ENCODE data around the gene ITGAD.

GRCh38 chr16:31371008-31371407 lies 22.1 kb upstream of the ITGAD start:
- TF ChIP-seq ATF2 (CRISPR knock-in tag; IDR thresholded peaks at IDR 0.05; ENCODE audit: borderline replicate concordance, low read depth), result no peak
- no peak for TF ChIP-seq SMAD3 (CRISPR knock-in tag; IDR thresholded peaks at IDR 0.05; ENCODE audit: borderline replicate concordance)
- TF ChIP-seq CTCF (IDR thresholded peaks at IDR 0.05), result no peak
- no peak for TF ChIP-seq MAX (CRISPR knock-in tag; IDR thresholded peaks at IDR 0.05)
- no peak for TF ChIP-seq AFF4 (CRISPR knock-in tag; IDR thresholded peaks at IDR 0.05; ENCODE audit: borderline replicate concordance)
- TF ChIP-seq ATF3 (CRISPR knock-in tag; conservative IDR thresholded peaks at IDR 0.05), result no peak
- no peak for TF ChIP-seq NFYB (CRISPR knock-in tag; conservative IDR thresholded peaks at IDR 0.05; ENCODE audit: low read depth)
- no peak for TF ChIP-seq ZBTB21 (CRISPR knock-in tag; IDR thresholded peaks at IDR 0.05; ENCODE audit: borderline replicate concordance)
- TF ChIP-seq TP53 (CRISPR knock-in tag; IDR thresholded peaks at IDR 0.05), result no peak
- TF ChIP-seq ELF4 (CRISPR knock-in tag; IDR thresholded peaks at IDR 0.05; ENCODE audit: low read depth), result no peak
- no peak for TF ChIP-seq ZNF512 (CRISPR knock-in tag; IDR thresholded peaks at IDR 0.05; ENCODE audit: borderline replicate concordance)
- TF ChIP-seq IRF2 (CRISPR knock-in tag; IDR thresholded peaks at IDR 0.05; ENCODE audit: borderline replicate concordance, low read depth), result no peak
- no peak for TF ChIP-seq USF2 (CRISPR knock-in tag; IDR thresholded peaks at IDR 0.05)
